SW480 (cell line): ENCODE data around the gene TRMT10A.
"Not testable (repeated sequence)": the region's sequence is repeated elsewhere in the genome, so short reads cannot be mapped to it uniquely, and the experiment has no call there.

Experiments used
- DNase-seq: peaks from one replicate; pipeline ENCODE4 v3.0.0-alpha.2; 2016; ENCODE audit warnings: low spot score

The TRMT10A gene

GRCh38 chr4:99552872-99553271 is 11.0 kb downstream of the TRMT10A start:
- DNase-seq: no peak

GRCh38 chr4:99540277-99540939 is 23.4 kb downstream of the TRMT10A start:
- no peak for DNase-seq

DNA sequence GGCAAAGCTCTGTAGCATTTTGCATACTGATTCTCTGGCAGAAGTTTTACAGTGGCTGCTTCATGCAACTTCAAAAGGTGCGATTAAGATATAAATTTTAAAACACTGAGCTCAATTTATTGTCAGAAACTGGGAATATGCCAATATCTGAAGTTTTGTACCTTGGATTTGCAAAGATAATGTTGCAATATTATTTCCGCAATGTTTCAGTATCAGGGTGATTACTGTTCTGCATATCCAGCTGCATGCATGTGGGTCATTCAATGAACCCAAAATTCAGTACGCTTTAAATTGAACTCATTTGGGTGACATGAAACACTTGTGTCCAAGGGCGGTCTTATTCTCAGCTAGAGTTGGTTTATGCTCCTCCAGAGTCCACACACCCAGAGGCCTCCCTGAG is 26.2 kb downstream of the TRMT10A start:
- DNase-seq: no peak

DNA sequence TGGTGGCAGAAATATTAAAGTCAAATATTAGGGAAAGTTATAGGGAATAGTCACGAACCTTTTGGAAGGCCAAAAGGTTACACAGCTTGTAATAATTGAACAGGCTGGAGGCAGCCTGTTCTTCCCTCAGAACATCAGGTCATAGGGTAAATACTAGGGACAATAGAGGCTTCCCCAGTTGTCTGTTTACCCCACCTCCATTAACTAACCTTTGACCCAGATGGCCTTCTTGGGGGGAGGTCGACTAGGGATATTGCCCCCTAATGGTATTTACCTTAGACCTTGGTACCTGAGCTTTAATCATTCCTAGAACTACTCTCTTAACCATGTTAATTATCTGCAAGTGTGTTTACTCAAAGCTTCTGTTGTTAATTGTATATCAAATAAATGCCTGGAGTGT is 27.0 kb downstream of the TRMT10A start:
- no peak for DNase-seq

DNA sequence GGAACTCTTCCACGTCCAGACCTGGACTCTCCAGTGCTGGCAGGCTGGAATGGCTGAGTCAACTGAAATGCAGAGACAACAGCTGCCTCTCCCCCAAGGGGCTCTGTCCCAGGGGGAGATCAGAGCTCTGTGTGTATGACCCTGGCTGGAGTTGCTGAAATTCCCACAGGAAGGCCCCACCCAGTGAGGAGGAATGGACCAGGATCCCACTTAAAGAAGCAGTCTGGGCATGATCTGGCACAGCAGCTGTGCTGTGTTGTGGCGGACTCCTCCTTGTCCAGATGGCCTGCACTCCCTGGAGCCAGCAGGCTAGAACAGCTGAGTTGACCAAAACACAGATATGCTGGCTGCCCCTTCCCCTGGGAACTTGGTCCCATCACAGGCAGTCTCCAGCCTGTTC is 27.6 kb downstream of the TRMT10A start:
- no peak for DNase-seq

- not testable (repeated sequence) for DNase-seq
Measured at GRCh38 chr4:99534699-99535098, 29.1 kb downstream of the TRMT10A start.

- DNase-seq: no peak
Measured at GRCh38 chr4:99529956-99530355, 33.9 kb downstream of the TRMT10A start.

DNA sequence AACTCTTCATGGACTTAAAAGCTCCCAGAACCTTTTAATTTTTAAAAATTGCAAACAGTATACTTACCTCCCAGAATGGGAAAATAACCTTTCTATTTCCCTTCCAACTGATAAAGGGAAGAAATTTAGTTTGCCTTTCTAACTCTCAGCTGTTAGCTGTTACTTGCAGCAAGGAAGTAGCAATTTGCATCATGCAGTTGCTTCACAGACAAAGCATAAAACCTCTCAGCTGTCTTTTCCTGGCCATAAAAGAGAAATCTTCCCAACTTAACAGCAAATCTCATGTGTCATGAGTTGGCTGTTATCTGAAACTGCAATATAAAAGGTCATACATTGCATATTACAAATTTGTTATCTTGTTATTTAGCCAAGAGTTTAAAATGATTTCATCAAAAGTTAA is 34.6 kb downstream of the TRMT10A start:
- no peak for DNase-seq

- DNase-seq: no peak
Measured at GRCh38 chr4:99518601-99519295, 45.1 kb downstream of the TRMT10A start.

GRCh38 chr4:99510721-99511120 is 53.1 kb downstream of the TRMT10A start, which contains the start of gene C4orf17:
TSS of gene C4orf17 (plus strand) at chr4:99511021. CDS start at chr4:99513082, 2,061 bp downstream.
- no peak for DNase-seq

- no peak for DNase-seq
Measured at GRCh38 chr4:99507762-99508161, 56.1 kb downstream of the TRMT10A start.

- no peak for DNase-seq
Measured at GRCh38 chr4:99507349-99507748, 56.5 kb downstream of the TRMT10A start.

DNA sequence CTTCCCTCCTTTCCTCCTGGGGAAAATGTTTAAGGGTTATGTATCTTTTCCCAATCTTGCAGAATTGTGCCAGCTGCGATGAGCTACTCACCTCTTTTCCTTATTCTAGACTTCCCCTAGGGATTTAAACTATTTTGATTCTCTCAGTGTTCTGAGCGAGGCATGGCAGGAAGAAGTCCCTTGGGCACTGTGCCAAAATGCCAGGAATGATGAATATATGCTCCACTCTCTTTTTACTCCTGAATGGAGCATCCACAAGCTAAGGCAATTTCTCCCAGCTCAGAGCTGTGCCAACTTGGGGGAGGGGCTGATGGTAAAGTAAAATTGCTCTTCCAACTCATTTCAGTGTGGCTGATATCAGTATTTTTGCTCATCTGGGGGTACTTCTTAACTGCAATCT is 57.1 kb downstream of the TRMT10A start:
- DNase-seq: no peak

- no peak for DNase-seq
Measured at GRCh38 chr4:99504804-99505502, 58.9 kb downstream of the TRMT10A start.
